Suprapubic skin (tissue), 3 donors: Measurements from ENCODE around the gene CPEB3.

Experiments used
- POLR2A ChIP-seq, 2 donors: fragments of 450-650 bp; IDR thresholded peaks; one replicate each; pipeline ENCODE4 v1.6.1; 2017; ENCODE audit warnings: antibody characterized with exemption in 2 of 2, mild to moderate bottlenecking in 2 of 2, moderate library complexity in 2 of 2
- TF ChIP-seq, protein P1 (sequence below), 2 donors: fragments of 200-600 bp in 1 of 2; fragments of 450-650 bp in 1 of 2; sonication (generic) in 1 of 2; IDR thresholded peaks; one replicate each; pipeline ENCODE4 v1.5.1; 2016 to 2019; ENCODE audit warnings: antibody characterized with exemption in 2 of 2, mild to moderate bottlenecking in 1 of 2, moderate library complexity in 1 of 2

DNA sequence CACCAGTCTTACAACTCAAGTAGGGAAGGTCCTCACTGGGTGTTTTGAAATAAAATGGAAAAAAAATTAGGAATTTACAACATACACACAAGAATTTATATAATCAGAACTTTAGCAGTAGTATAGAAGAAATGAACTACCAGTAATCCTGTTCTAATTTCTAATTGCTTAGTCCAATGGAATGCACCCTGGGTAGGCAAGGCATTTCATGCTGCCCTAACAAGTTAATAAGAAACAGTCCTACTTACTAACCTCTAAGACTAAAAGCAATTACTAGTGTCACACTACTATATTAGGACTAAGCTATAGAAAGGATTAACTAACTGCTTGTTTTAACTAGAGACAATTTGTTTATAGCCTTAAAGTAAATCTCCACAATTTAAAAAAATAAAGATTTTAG, 209.2 kb downstream of the CPEB3 start:
- TF ChIP-seq POLR2A (IDR thresholded peaks at IDR 0.05), result no peak
- TF ChIP-seq, protein P1, sequence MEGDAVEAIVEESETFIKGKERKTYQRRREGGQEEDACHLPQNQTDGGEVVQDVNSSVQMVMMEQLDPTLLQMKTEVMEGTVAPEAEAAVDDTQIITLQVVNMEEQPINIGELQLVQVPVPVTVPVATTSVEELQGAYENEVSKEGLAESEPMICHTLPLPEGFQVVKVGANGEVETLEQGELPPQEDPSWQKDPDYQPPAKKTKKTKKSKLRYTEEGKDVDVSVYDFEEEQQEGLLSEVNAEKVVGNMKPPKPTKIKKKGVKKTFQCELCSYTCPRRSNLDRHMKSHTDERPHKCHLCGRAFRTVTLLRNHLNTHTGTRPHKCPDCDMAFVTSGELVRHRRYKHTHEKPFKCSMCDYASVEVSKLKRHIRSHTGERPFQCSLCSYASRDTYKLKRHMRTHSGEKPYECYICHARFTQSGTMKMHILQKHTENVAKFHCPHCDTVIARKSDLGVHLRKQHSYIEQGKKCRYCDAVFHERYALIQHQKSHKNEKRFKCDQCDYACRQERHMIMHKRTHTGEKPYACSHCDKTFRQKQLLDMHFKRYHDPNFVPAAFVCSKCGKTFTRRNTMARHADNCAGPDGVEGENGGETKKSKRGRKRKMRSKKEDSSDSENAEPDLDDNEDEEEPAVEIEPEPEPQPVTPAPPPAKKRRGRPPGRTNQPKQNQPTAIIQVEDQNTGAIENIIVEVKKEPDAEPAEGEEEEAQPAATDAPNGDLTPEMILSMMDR (IDR thresholded peaks at IDR 0.05), result no peak
